Smooth muscle cell (in vitro differentiated cells): ENCODE results near the gene STARD3. TPM values are rescaled to one million over a fixed set of nuclear protein-coding genes. Genes with fewer than 3 reads are reported as not detected.

ENCODE experiments used
- DNase-seq: peaks from one replicate; lab custom pipeline; 2025; ENCODE audit not compliant: unreplicated experiment; lab: John Stamatoyannopoulos, UW
- H2AFZ ChIP-seq: fragments of 200-600 bp; sonication (generic); 2 replicates; pipeline ENCODE4 v1.6.0; 2016; ENCODE audit warnings: antibody characterized with exemption, low read depth, mild to moderate bottlenecking
- H3F3A ChIP-seq: fragments of 200-600 bp; sonication (generic); 2 replicates; pipeline ENCODE4 v1.6.0; 2017; ENCODE audit warnings: antibody characterized with exemption, low read depth
- H3K27ac ChIP-seq: fragments of 200-600 bp; sonication (generic); 2 replicates; pipeline ENCODE4 v1.5.1; 2016; ENCODE audit warnings: low read depth, mild to moderate bottlenecking
- H3K27me3 ChIP-seq: fragments of 200-600 bp; sonication (generic); 2 replicates; pipeline ENCODE4 v1.6.1; 2016; ENCODE audit warnings: low read depth, mild to moderate bottlenecking
- H3K36me3 ChIP-seq: fragments of 200-600 bp; sonication (generic); 2 replicates; pipeline ENCODE4 v1.5.1; 2016; ENCODE audit warnings: low read depth
- H3K4me1 ChIP-seq: fragments of 200-600 bp; sonication (generic); 2 replicates; pipeline ENCODE4 v1.5.1; 2016; ENCODE audit warnings: low read depth
- H3K4me2 ChIP-seq: fragments of 200-600 bp; sonication (generic); 2 replicates; pipeline ENCODE4 v1.6.0; 2016; ENCODE audit warnings: mild to moderate bottlenecking
- H3K4me3 ChIP-seq: fragments of 200-600 bp; sonication (generic); 2 replicates; pipeline ENCODE4 v1.5.1; 2016; ENCODE audit warnings: mild to moderate bottlenecking
- H3K79me2 ChIP-seq: fragments of 200-600 bp; sonication (generic); 2 replicates; pipeline ENCODE4 v1.6.0; 2016; ENCODE audit warnings: low read depth, mild to moderate bottlenecking
- H3K9ac ChIP-seq: fragments of 200-600 bp; sonication (generic); 2 replicates; pipeline ENCODE4 v1.6.0; 2016; ENCODE audit warnings: low read depth
- H3K9me3 ChIP-seq: fragments of 200-600 bp; sonication (generic); replicated peaks from 2 replicates; pipeline ENCODE4 v1.5.1; 2016; ENCODE audit warnings: low read depth
- H4K20me1 ChIP-seq: fragments of 200-600 bp; sonication (generic); 2 replicates; pipeline ENCODE4 v1.6.0; 2016; ENCODE audit warnings: low read depth
- CTCF ChIP-seq: fragments of 200-600 bp; sonication (generic); IDR thresholded peaks from 2 replicates; pipeline ENCODE4 v1.5.1; 2017; ENCODE audit warnings: borderline replicate concordance, mild to moderate bottlenecking, antibody characterized with exemption; ENCODE audit not compliant: insufficient read depth, poor library complexity, severe bottlenecking
- WGBS: methylation state at CpG from one replicate; pipeline ENCODE4 v1.1.7; 2016; ENCODE audit warnings: low lambda C conversion rate; 5-methylcytosine and 5-hydroxymethylcytosine counted together
- polyA plus RNA-seq: library from polyadenylated mRNA; unstranded; fragments of >200 nt; fragmentation: Nextera tagmentation; extraction: Ambion mirVana; gene quantifications from 2 replicates; pipeline ENCODE4 v1.2.1, GENCODE V29; 2016
- total RNA-seq: library from RNA; depleted of rRNA; stranded (reverse); fragments of >200 nt; gene quantifications from 2 replicates; pipeline ENCODE4 v1.2.3, GENCODE V29; 2014

Gene STARD3
- total and polyA plus RNA-seq, 2 experiments from 2014 or later, result 37.5 to 53.3 TPM

GRCh38 chr17:39619786-39620101 is 17.2 kb upstream of the STARD3 start:
- Histone ChIP-seq H3K4me1 (no peaks in the 10 kb centered on the region), H3K27me3 (peaks cover 71% of the 10 kb centered on the region), H3K9me3 (no peaks in the 10 kb centered on the region), H2AFZ (no peak overlapping the region), H3K4me2 (no peak overlapping the region), H3K36me3 (no peaks in the 10 kb centered on the region), H3K79me2 (no peaks in the 10 kb centered on the region), H3K9ac (no peak overlapping the region), H4K20me1 (no peaks in the 10 kb centered on the region), H3F3A (peaks cover 3% of the 10 kb centered on the region), H3K4me3 (no peak overlapping the region), H3K27ac (no peak overlapping the region)
- TF ChIP-seq CTCF, result no peak
- 44% methylated on average over 1 of the region's 1 CpG for WGBS
- no peak for DNase-seq

GRCh38 chr17:39621523-39622379 is 15.2 kb upstream of the STARD3 start:
- TF ChIP-seq CTCF, result peak; percentile 100
- no peaks in the 10 kb centered on the region for H4K20me1 ChIP-seq
- DNase-seq, result peak; percentile 86
- no peak overlapping the region for H3K4me3 ChIP-seq
- peaks cover 3% of the 10 kb centered on the region for H3F3A ChIP-seq
- no peaks in the 10 kb centered on the region for H3K36me3 ChIP-seq
- no peak overlapping the region for H3K9ac ChIP-seq
- 14% methylated on average over 24 of the region's 26 CpGs for WGBS
- H3K4me1 ChIP-seq, result peaks cover 6% of the 10 kb centered on the region
- no peaks in the 10 kb centered on the region for H3K9me3 ChIP-seq
- peaks cover 71% of the 10 kb centered on the region for H3K27me3 ChIP-seq
- H3K4me2 ChIP-seq, result peak overlapping the region; percentile 55
- no peak overlapping the region for H2AFZ ChIP-seq
- no peak overlapping the region for H3K27ac ChIP-seq
- H3K79me2 ChIP-seq, result no peaks in the 10 kb centered on the region

GRCh38 chr17:39622380-39623006 is 14.5 kb upstream of the STARD3 start:
- Histone ChIP-seq H3K27me3 (peaks cover 71% of the 10 kb centered on the region), H4K20me1 (no peaks in the 10 kb centered on the region), H3K4me1 (peaks cover 6% of the 10 kb centered on the region), H3K9ac (no peak overlapping the region), H3F3A (peaks cover 3% of the 10 kb centered on the region), H3K9me3 (no peaks in the 10 kb centered on the region), H3K4me2 (peak overlapping the region; percentile 55), H3K36me3 (no peaks in the 10 kb centered on the region), H3K79me2 (no peaks in the 10 kb centered on the region), H2AFZ (no peak overlapping the region), H3K4me3 (no peak overlapping the region), H3K27ac (no peak overlapping the region)
- 65% methylated on average over 16 of the region's 16 CpGs for WGBS
- no peak for TF ChIP-seq CTCF
- no peak for DNase-seq
